GM11168 (cell line): ENCODE data around the gene SIDT1.

ENCODE experiments used
- in situ Hi-C: fragments of 300-500 bp; cut with MboI; formaldehyde crosslinking; loops from one replicate; pipeline ENCODE4 v1.12.0; 2022; ENCODE audit warnings: low sequenced_read_pairs; ENCODE audit not compliant: unreplicated experiment

SIDT1 gene

DNA sequence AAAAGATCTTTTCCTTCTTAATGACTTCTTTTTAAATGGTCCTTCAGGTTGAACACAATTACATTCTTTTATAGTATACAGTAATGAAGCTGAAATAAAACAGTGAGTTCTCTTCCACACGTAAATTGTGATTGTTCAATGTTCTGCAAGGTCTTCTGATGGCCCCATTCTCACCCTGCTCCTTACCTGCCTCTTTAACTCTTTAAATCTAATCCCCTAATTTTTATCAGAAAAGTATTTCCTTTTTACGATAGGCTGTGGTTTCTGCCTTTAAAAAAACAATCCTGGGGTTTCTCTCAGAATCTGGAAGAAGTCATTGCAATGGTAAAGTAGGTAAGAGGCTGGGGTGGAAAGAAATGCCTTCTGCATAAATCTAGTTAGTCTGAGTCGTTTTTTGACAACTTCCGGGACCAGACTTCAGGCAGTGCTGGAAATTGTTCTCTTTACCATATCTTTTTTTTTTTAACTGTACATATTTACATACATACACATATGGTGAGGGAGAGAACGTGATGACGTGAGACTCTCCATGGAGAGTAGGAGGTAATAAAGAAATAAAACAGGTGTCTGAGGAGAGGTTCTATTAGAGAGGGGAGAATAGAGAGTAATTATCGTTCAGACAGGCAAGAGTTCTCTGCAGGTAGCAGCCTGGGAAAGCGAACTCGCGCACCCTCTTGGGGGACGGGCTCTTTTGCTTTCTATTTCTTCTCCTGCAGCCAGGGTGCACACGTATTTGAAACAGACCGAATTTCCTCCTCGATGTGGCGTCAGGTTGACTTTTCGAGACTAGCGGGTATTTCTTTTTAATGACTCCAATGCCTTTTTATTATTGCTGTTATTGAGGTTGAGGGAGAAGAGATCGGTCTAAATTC lies at the start of gene SIDT1:
Gene SIDT1, plus strand, starts transcription at position 730 of the 872 bp plus-strand sequence. CDS start 467 bp downstream, outside the sequence.
- in situ Hi-C loops = no loop called here

DNA sequence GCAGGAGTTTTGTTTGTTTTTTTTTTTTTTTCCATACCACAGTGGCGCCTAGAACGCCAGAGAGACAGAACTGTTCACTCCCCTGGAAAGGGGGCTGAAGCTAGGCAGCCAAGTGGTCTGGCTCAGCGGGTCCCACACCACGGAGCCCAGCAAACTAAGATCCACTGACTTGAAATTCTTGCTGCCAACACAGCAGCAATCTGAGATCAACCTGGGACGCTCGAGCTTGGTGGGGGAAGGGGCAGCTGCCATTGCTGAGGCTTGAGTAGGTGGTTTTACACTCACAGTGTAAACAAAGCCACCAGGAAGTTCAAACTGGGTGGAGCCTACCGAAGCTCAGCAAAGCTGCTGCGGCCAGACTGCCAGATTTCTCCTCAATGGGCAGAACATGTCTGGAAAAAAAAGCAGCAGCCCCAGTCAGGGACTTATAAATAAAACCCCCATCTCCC lies 47.2 kb upstream of the SIDT1 start:
- in situ Hi-C loops = no loop called here

DNA sequence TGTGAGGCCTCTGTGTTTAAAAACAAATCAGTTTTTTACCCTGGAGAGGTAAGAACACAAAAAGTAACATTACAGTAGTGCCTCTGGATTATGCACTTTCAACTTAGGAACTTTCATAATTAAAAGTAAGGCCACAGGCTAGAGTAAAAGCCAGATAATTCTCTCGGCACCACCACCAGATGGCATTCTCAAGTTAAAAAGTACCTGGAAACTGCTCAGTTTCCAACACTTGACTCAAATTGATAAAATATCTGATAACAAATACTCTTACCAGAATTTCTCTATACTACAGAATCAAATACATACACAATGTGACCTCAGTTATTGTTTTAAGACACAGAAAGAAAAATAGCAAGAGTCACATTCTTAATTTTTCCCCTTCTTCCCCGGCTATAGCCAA lies 37.3 kb upstream of the SIDT1 start:
- in situ Hi-C loops = loop anchor here (10.0 kb wide), 1 partner anchor 60 kb away; no protein-coding TSS in a partner anchor

DNA sequence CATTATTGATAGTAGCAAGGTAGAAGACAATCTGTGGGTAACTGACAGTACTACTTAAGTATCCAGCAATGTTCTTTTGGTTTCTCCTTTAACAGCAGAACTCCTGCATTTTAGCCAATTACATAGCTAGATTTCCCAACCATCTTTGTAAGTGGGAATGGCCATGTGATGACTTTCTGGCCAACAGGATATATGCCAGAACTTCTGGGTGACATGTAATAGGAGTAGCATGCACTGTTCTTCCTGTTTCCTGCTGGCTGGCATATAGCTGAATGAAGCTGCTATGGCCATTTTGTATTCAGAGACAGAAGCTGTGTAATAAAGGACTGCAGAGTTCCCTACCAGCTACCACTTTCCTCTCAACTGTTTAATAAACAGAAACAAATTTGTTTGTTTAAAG lies 35.4 kb upstream of the SIDT1 start:
- in situ Hi-C loops = loop anchor here (10.0 kb wide), 1 partner anchor 58 kb away; no protein-coding TSS in a partner anchor

DNA sequence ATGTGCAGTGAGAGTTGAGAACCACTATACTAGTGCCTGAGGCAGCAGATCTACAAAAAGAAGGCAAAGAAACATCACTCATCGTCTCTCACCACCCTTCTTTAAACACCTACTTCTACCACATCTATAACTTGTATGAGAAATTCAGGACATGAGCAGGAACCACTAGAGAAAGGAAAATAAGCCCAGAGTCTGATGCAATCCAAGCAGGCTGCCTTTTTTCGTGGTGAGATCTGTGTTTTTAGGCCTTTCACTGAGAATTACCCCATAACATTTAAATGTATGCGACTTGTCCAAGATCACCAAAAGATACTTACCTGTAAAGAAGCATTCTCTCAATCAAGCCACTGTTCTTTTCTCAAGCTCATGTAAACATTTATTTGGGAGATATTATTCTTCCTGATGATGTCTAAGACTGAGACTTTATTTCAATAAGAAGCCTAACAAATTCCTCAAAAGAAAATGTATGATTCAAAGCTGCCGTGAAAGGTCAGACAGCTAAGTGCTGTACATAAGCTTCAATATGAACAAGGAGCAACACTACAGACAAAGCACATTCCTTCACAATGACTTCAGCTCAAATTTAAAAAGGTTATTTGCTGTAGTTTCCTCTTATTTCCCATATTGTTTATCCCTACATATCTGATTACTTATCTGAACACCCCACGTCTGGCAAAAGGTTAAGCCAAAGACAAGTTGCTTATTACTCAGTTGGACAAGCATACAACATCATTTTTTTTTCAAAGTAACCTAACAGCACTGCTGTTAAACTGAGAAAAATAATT lies 33.9 kb upstream of the SIDT1 start:
- in situ Hi-C loops = loop anchor here (10.0 kb wide), 1 partner anchor 56 kb away; no protein-coding TSS in a partner anchor

DNA sequence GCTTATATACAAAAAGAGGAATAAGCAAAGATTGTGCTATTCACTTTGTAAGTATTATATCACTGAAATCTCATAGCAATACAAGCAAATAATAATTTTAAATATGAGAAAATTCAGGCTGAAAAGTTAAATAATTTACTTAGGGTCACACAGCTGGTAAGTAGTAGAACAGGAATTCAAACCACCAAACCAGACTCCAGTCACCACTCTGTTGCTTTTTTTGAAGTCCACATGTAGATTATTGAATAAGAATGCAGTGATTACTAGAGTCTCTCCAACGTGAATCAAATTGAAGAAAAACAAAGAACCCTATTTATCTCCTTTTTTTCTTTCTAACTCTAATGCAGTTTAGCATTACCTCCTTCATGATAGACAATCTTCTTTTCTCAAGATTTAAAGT lies 33.3 kb upstream of the SIDT1 start:
- in situ Hi-C loops = loop anchor here (10.0 kb wide), 1 partner anchor 56 kb away; no protein-coding TSS in a partner anchor

DNA sequence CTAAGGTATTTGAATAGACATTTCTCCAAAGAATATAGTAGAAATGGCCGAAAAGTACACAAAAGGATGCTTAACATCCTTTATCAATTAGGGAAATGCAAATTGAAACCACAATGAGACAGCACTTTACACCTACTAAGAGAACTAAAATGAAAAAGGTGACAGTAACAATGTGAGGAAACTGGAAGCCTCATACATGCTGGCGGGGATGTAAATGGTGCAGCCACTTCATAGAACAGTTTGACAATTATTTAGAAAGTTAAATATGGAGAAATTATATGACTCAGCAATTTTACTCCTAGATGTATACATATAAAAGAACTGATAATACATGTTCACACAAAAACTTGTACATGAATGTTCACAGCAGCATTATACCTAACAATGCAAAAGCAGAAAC lies 30.8 kb upstream of the SIDT1 start:
- in situ Hi-C loops = no loop called here

DNA sequence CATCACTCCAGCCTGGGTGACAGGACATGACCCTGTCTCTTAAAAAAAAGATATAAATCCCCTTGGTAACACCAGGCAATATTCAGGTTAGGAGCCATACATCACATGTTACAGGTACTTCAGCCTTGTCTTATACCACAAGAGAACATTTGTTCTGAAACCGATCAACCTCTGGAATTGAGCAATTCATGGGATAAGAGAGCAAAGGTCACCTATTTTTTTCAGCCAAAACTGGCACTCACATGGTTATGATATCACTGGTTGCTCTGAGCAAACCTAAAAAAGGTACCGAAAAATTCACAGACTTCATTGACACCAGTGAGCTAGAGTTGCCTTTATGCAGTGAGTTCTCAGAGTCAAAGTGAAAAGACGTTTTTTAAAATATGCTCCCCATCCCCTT lies 26.5 kb upstream of the SIDT1 start:
- in situ Hi-C loops = no loop called here

DNA sequence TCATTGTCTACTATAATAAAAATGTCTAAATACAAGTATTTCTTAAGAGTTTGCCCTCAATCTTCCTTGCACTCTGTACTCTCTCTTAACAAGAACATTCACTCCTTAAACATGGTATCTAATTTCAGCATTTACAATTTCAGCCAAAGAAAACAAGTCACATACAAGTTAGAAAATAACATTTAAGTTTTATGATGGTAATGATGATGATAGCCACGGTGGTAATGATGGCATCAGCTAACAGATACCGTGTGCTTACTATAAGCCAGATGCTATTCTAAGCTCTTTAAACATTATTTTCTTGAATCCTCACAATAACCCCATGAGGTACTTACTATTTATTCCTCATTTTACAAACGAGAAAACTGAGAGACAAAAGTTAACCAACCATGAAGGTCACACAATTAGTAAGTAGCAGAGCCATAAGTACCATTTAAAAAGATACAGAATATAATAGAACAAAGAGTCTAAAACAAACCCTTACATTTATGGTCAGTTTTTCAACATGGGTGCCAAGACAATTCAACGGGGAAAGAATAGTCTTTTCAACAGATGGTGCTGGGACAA lies 24.8 kb upstream of the SIDT1 start:
- in situ Hi-C loops = no loop called here

DNA sequence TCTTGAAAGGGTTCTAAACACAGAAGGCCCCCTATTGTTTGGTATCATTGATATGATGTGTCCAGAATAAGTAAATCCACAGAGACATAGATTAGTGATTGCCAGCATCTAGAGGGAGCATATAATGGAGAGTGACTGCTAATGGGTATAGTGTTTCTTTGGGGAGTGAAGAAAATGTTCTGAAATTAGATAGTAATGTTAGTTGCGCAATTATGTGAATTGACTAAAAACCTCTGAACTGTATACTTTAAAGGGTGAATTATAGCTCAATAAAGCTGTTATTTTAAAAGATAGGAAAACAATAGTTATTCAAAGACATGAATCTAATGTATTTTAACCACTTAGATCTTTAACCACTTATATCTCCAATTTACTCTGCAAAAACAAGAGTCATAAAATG lies 23.4 kb upstream of the SIDT1 start:
- in situ Hi-C loops = no loop called here

DNA sequence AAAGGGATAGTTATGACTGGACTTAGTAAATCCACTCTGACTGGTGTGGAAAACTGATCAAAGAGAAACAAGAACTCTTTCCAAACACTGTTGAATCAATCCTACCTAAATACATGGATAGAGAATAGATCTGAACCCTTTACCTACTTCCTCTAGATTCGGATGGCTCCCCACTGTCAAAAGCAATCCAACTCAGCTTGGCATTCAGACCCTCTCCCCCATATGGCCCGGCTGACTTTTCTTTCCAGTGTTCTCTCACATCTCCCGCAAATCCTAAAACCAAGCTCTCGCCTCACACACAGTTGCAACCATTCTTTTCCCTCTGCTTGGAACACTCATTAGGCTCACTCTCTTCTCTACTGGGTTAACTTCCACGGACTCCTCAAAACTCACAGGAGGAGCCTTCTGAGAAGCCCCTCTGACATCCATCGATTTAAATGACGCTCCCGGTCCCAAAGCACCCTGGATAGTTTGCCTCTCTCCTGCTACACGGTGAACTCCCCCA lies 18.0 kb upstream of the SIDT1 start:
- in situ Hi-C loops = no loop called here

DNA sequence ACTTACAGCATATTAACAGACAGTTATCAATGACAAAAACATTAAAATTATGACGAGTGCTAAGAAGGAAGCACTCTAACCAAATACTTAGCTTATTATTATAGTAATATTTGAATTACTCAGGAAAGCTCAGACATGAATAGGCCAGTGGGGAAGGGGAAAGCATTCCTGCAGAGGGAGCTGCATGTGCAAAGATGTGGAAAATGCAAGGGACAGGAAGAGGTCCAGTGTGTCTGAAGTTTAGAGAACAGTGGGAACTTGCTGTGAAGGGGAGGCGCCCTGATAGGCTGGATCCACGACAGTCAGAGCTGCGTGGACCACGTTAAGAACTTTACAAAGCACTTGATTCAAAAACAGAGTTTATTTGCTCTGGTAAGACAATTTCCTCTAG lies 16.2 kb upstream of the SIDT1 start:
- in situ Hi-C loops = no loop called here

DNA sequence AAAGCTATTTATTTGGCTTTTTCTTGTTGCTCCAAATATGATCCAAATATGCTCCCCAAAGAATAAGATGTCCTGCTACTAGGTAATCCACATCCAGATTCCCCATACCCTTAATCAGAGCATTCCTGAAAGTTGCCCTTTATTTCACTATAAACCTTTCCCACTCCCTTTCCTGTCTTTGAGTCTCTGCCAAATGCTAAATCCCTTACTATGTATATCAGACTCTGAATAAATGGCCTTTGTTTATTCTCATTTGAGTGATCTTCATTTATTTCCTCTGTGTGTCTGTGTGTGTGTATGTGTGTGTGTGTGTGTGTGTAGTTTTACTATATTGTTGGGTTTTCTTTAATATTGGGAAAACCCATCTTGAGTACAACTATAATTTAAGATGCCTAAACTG lies 10.4 kb upstream of the SIDT1 start:
- in situ Hi-C loops = no loop called here

DNA sequence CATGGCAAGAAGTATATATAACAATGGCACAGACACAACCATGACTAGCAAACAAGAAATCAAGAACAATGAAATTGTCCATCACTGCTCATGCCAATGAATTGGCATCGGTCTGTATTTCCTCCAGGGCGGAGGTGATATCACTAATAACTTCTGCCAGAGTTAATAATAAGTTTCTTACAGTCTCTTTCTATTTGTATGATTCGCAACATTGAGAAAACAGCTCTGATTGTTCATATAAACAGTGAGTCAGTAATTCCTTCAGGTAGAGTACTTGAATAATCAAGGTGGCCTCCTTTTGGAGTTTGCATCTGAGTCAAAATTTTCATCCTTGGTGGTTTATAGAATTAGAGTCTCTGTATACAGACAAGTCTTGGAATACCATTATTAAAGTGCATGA lies 9.1 kb upstream of the SIDT1 start:
- in situ Hi-C loops = no loop called here

DNA sequence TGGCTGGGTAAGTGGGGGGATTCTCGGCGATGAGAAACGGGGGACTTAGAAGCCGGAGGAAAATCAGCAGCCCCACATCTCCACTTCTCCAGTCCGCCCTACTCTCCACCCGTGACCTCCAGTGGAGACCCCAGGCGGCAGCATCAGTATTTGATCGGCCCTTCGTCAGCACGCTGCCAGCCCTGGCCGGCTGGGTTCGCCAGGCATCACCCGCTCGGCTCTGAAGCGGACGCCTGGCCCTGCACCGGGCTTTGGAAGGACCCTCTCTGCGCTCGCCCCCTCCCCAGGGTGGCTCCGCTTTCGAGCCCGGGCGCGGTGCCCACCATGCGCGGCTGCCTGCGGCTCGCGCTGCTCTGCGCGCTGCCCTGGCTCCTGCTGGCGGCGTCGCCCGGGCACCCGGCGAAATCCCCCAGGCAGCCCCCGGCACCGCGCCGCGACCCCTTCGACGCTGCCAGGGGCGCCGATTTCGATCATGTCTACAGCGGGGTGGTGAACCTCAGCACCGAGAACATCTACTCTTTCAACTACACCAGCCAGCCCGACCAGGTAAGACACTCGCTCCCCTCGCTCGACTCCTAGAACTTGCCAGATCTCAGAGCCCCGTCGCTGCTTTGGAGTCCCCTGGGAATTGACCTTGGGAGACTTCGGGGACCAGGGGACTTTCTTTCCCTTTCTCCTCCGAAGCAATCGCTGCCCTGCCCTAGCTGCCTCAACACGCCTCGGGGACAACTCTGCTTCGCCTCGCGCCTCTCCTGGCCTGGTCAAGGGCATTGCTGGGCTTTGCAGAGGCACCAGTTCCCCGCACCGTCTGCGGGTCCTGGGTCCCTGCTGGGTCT lies 561 bp downstream of the SIDT1 start:
- in situ Hi-C loops = no loop called here

DNA sequence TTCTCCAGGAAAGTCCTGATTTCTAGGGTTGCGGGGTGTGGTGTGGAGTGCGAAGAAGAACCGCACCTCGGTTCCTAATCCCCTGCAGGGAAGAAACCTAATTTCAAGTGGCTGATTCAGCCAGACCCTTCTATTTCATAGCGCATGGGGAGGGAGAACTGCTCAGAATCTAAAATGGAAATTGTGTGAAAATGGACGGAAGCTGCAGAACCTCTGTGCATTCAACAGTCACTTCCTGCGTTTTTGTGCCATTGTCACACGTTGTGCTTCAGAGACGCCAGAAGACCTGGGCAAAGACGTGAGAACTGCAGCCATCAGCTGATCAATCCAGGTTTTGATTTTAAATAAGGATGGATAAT lies 1.2 kb downstream of the SIDT1 start:
- in situ Hi-C loops = no loop called here

DNA sequence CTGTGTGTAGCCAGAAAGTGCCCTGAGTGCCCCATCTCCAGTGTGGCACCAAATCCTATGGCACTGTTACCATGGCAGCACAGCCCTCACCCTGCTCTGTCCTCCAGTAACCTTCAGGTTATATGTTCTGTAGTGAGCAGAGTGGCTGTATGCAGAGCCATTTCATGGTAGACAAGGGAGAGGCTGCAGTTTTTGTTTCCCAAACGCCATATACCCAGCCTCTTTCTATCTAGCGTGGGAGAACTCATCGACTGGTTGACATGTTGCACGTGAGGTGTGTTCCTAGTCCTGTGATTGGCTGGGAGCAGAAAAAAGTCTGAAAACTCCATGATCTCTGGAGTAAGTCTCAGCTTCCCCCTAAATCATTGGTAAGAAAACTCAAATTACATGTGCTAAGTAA lies 2.0 kb downstream of the SIDT1 start:
- in situ Hi-C loops = no loop called here

DNA sequence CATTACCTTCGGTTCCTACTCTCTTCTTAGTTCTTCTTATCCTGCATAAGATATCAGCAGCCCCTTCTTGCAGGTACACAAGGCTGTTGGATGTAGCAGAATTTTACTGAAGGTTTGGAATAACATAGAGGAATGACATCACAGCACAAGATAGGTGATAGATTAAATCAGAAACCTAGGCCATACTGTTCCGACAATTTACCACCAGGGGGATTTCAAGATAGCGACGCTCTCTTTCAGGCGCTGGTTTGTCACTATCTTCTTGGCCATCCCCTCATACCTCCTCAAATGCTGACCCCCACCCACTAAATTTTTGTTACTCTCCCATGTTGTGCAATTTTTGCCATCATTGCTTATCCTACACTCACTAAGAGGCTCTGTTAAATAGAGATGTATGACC lies 3.5 kb downstream of the SIDT1 start:
- in situ Hi-C loops = no loop called here

DNA sequence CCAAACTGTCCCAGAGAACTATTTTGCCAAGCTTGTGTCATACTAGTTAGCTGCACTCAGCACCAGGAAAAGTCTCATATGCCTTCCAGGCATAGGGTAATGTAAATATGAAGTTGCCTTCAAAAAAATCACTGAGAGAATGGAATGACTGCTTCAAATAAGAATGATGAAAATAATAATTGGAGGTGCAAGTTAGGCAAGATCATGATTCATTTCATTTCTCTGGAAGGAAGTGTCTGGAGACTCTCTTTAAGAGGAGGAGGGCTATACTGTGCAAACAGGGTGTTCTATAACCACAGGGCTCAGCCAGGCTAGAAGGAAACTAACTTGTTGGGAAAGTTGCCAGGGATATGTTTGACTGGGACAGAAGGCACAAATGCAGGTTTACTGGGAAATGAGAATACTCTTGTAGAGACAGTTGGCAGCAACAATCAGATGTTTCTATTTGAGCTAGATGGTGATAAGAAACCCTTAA lies 4.3 kb downstream of the SIDT1 start:
- in situ Hi-C loops = no loop called here

DNA sequence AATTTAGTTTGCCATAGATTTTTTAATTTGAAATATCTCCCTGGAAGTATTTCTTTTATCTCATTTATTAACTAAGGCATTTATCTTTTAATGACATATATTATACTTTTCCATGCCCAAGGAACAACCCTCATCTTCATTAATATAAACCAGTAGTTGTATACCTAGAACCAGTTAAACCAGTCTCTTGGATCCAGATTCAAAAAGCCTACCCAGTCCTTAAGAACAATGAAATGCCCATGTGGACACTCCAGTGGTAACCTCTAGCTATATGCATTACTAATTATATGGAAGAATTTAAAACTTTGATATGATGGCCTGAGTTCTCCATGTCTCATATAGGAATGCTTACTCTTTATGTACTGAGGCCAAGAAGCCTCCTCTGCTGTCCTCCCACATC lies 4.8 kb downstream of the SIDT1 start:
- in situ Hi-C loops = no loop called here
